ENCODE results near the gene XRCC3. TPM values are rescaled to one million over a fixed set of nuclear protein-coding genes. Genes with fewer than 3 reads are reported as not detected.

Gene XRCC3
- total RNA-seq, 2 donors from 2014 or later, result 37.3 to 112 TPM

DNA sequence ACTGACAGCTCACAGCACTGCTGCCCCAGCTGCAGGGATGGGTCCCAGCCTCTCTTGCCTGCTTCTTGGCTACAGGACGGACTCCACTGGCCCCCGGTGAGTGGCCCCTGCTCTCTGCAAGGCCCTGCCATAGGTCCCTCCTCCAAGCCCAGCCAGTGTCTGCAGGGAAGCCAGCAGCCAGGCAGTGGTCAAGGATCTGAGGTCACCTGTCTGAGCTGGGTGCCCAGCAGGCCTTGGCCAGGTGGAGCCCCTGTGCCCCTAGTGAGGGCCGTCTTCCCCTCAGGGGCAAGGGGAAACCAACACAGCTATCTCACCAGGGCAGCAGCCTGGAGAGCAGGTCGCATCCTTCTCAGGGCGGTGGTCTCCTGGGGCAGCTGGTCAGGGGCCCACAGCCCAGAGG lies 13.2 kb downstream of the XRCC3 start:
- no peak for ATAC-seq
- Mint-ChIP-seq H3K36me3 (no peaks in the 10 kb centered on the region), H3K9me3 (no peaks in the 10 kb centered on the region), H3K4me1 (ENCODE audit: low read depth in 2 of 2) (peaks cover 0 to 20% of the 10 kb centered on the region in 2 donors), H3K27ac (no peak overlapping the region), H3K27me3 (no peaks in the 10 kb centered on the region), H3K4me3 (no peak overlapping the region)
- DNase-seq (ENCODE audit: low spot score), result peak; percentile 39

DNA sequence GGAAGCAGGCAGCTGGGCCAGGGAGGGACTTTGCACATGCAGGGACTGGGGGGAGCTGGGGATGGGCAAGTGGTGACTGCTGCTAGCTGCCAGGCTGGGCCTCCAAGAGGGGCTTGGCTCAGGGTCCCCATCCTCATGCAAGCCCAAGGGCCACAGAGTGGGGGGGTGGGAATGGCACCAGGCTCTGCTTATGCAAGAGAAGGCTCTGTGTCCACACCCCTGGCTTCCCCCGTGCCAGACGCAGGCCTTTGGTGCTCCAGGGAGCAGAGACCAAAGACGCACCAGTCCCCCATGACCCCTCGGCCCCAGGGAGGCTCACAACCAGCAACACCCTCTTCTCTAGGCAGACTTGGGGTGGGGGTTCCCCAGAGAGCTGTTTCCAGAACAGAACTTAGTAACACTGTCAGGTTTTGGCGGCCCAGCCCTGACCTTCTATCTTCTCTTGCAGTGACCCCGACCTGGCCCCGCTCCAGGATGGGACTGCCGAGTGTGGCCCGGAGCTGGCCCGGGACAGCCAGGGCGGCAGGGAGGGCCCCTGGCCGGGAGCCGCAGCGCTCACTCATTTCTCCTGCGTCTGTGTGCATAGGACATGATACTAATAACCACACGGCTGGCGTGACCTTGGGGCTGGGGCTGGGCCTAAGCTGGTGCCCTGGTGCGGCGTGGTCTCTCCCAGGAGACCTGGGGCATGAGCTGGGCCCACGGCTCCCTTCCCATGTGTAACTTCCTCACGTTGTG lies 14.3 kb downstream of the XRCC3 start:
- H3K27ac Mint-ChIP-seq, result no peak overlapping the region
- no peaks in the 10 kb centered on the region for H3K9me3 Mint-ChIP-seq
- H3K4me3 Mint-ChIP-seq, result no peak overlapping the region

DNA sequence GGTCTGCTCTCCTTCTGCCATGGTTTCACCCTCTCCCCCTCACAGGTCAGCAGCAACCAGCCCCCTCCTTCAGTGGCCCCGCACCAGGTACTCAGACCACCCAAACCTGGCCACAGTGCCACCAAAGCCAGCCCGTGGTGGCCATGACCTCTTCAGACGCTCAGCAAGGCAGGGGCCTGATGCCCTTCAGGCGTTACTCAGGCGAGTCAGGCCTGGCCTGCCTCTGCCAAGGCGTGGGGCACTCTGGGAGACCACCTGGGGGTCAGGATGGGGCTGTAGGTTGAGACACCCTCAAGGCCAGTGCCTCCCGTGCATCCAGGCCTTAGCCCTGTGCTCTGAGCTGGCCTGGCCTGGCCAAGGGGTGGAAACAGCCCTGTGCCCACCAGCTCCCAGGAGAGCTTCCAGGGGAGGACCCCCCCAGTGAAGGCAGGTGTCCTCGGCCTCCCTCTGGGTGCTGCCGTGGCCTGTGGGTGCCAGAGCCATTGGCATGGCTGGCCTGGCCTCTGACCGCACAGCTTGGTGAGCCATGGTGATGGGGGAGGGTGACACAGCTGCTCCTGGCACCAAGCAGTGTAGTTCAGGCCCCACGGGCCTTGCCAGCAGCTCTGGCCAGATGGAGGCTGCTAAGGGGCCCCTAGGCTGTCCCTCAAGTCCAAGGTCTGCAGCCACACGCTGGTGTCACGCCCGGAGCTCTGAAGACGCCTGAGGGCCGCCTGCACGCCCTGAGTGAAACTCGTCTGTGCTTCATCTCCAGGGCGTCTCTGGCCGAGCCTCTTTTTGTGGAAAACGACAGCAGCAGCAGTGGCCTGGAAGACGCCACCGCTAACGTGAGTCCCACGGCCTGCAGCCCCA lies 15.1 kb downstream of the XRCC3 start:
- no peaks in the 10 kb centered on the region for H3K9me3 Mint-ChIP-seq
- H3K36me3 Mint-ChIP-seq, result no peaks in the 10 kb centered on the region
- ATAC-seq (peak; percentile 4 to 8), DNase-seq (ENCODE audit: low spot score) (peak; percentile 57)
- H3K4me3 Mint-ChIP-seq, result no peak overlapping the region
- H3K27ac Mint-ChIP-seq, result no peak overlapping the region
- no peaks in the 10 kb centered on the region for H3K27me3 Mint-ChIP-seq
- peaks cover 0 to 30% of the 10 kb centered on the region in 2 donors for H3K4me1 Mint-ChIP-seq (ENCODE audit: low read depth in 2 of 2)

More for the DNA sequence above, 14.3 kb downstream of the XRCC3 start:
- Mint-ChIP-seq H3K36me3 (no peaks in the 10 kb centered on the region), H3K4me1 (ENCODE audit: low read depth in 2 of 2) (peaks cover 0 to 26% of the 10 kb centered on the region in 2 donors), H3K27me3 (no peaks in the 10 kb centered on the region)
- DNase-seq (ENCODE audit: low spot score) (peak; percentile 57), ATAC-seq (no peak)

DNA sequence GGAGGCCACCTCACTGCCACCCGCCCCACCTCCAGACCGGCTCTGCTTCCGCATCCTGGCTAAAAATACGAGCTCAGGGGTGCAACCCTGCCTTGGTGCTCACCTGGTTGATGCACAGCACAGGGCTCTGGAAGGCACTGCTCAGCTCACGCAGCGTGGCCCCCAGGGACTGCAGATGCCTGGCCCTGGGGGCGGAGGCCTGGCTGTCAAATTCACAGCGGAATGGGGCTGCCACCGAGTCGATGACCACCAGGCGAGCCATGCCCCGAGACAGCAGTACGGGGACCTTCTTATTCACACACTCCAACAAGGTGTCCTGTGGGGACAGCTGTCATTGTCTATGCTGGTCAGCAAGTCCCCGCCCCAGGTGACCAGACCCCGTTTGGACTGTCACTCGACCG lies 16.0 kb downstream of the XRCC3 start:
- Mint-ChIP-seq H3K27ac (no peak overlapping the region), H3K4me1 (ENCODE audit: low read depth in 2 of 2) (peaks cover 0 to 30% of the 10 kb centered on the region in 2 donors), H3K9me3 (no peaks in the 10 kb centered on the region), H3K4me3 (no peak overlapping the region), H3K27me3 (no peaks in the 10 kb centered on the region), H3K36me3 (no peaks in the 10 kb centered on the region)
- DNase-seq (ENCODE audit: low spot score), result peak; percentile 54
- ATAC-seq, result no peak

DNA sequence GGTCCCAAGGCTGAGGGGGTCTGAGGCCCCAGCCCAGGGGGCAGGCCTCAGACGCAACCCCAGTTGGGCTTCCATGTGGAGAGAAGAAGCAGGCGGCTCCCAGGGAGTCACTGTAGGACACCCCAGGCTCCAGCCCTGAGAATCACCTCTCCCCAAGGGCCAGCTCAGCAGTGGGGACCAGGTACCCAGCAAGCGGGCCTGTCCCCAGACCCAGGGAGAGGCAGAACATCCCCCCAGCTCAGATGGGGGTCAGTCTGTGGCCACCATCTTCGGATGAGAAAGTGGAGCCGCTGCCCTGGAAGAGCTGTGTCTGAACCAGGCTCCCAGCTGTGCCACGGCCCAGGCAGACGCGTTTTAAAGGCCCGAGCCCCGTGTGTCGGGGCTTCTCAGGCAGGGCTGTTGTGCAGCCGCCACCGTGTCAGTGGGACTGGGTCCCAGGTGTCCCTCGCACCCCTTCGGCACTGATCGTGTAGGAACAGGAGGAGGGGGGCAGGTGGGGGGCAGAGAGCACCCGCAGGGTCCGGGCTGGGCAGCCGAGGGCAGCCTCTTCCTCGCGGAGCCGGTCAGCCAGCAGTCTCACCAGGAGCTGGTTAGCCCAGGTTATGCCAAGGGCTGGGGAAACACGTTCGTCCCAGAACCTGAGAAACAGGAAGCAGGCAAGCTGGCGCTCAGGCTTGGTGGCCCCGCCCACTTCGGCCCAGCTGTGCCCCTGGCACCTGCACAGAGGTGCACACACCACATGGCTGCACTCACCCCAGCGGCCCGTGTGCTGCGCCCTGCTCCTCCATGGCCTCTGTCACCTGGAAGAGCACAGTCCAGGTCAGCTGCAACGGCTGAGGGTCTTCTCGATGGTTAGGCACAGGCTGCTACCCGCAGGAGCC lies 16.6 kb downstream of the XRCC3 start:
- ATAC-seq, result no peak
- no peaks in the 10 kb centered on the region for H3K36me3 Mint-ChIP-seq
- H3K9me3 Mint-ChIP-seq, result no peaks in the 10 kb centered on the region
- peak; percentile 41 for DNase-seq (ENCODE audit: low spot score)
- H3K27ac Mint-ChIP-seq, result no peak overlapping the region
- no peaks in the 10 kb centered on the region for H3K27me3 Mint-ChIP-seq
- peaks cover 0 to 25% of the 10 kb centered on the region in 2 donors for H3K4me1 Mint-ChIP-seq (ENCODE audit: low read depth in 2 of 2)
- H3K4me3 Mint-ChIP-seq, result no peak overlapping the region

DNA sequence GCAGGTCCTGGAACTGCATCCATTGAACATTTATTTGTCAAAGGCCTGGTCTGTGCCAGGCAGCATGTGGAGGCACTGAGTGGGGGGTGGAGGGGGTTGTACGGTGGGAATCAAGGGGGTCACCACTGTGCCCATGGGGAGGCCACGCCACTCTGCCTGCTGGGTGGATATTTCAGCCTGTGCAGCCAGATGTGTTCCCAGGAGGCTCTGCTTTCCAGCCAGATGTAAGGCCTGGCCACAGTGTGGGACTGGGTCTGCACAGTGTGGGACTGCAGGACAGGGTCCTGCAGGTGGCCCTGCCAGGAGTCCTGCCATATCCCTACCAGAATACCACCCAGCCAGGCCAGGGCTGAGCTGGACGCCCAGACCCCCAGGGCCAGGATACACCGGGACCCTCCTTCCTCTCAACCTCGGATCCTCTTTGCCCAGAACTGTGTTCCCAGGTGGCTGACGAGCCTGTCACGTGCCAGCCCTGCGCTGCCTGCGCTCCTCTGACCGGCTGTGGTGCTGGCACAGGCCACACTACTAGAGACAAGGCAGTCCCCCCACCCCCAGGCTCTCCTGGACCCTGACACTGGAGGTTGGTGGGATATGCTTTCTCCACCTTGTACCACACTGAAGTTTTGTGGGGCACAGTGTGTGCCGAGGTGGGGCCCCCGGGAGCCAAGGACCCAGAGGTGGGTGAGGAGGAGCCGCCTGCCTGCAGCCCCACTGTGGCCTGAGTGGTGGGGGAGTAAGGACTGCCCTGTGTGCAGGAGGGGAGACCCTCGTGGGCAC lies 17.5 kb downstream of the XRCC3 start:
- no peak for ATAC-seq
- Mint-ChIP-seq H3K4me1 (ENCODE audit: low read depth in 2 of 2) (peaks cover 0 to 22% of the 10 kb centered on the region in 2 donors), H3K4me3 (no peak overlapping the region), H3K36me3 (no peaks in the 10 kb centered on the region), H3K27ac (peak overlapping the region in 1 of 2 donors; percentile 17), H3K9me3 (no peaks in the 10 kb centered on the region), H3K27me3 (no peaks in the 10 kb centered on the region)
- peak; percentile 56 for DNase-seq (ENCODE audit: low spot score)

DNA sequence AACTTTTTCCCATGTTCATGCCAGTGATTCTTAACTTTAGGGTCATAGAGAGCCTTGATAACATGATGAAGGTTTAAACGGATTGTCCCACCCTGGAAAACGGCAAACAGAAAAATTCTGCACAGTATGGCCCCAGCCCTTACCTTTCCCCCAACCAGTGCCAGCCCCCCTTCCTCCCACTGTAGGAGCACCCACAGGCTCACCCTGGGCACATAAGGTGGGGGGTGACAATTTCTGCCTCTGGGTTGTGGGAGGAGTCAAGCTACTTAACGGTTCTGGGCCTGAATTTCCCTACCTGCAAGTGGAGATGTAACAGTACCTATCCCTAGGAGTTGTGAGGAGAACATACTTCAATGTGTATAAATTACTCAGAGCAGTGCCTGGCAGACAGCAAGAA lies 18.0 kb downstream of the XRCC3 start:
- ATAC-seq (no peak), DNase-seq (ENCODE audit: low spot score) (peak; percentile 3)
- H3K36me3 Mint-ChIP-seq, result no peaks in the 10 kb centered on the region
- no peaks in the 10 kb centered on the region for H3K27me3 Mint-ChIP-seq
- peaks cover 0 to 20% of the 10 kb centered on the region in 2 donors for H3K4me1 Mint-ChIP-seq (ENCODE audit: low read depth in 2 of 2)
- no peaks in the 10 kb centered on the region for H3K9me3 Mint-ChIP-seq
- peak overlapping the region in 1 of 2 donors; percentile 17 for H3K27ac Mint-ChIP-seq
- H3K4me3 Mint-ChIP-seq, result no peak overlapping the region

DNA sequence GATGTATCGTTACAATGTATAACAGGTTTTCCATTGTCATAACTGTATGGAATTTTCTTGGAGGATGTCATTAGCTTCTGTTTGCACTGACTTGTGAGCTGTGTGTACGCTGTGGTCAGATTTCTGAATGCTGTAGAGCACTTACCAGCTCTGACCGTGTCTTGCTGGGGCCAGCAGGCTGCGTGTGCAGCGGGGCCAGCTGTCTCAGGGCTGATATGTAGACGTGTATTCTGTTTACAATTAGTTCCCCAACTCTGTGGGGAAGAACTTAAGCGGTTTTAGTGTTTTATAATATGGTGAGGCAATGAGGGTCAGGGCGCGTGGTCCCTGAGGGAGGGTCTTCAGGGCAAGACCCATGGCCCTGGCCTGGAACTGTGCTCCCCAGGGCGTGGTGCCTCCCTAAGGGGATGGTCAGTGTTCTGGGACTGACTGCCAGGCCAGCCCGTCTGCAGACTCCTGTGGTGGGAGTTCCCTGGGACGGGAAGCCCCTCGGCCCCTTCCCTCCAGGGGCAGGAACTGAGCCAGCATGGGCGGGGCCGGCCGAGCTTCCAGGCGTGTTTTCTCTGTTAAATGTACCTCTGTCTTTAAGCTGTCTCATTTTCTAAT lies 18.7 kb downstream of the XRCC3 start:
- Mint-ChIP-seq H3K9me3 (no peaks in the 10 kb centered on the region), H3K36me3 (no peaks in the 10 kb centered on the region), H3K27me3 (no peaks in the 10 kb centered on the region), H3K27ac (no peak overlapping the region), H3K4me1 (ENCODE audit: low read depth in 2 of 2) (peaks cover 0 to 18% of the 10 kb centered on the region in 2 donors), H3K4me3 (no peak overlapping the region)
- DNase-seq (ENCODE audit: low spot score) (peak; percentile 29), ATAC-seq (no peak)

DNA sequence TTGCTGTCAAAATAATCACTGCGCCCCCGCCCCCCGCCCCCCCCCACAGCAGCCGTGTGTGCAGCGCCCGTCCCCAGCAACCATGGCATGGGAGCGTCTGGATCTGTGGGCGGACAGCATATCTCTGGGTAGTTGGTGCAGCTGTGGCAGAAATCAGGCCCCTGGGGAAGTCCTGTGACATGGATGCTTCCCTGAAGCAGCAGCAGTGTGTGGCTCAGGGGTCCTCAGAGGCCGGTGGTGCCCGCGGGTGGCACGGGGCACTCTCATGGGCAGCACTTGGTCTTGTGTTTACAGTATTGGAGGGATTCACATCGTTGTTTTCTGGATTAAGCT lies 19.2 kb downstream of the XRCC3 start:
- H3K27ac Mint-ChIP-seq, result no peak overlapping the region
- no peak overlapping the region for H3K4me3 Mint-ChIP-seq
- H3K4me1 Mint-ChIP-seq (ENCODE audit: low read depth in 2 of 2), result peaks cover 0 to 18% of the 10 kb centered on the region in 2 donors
- DNase-seq (ENCODE audit: low spot score) (peak; percentile 42), ATAC-seq (no peak)
- H3K9me3 Mint-ChIP-seq, result no peaks in the 10 kb centered on the region
- no peaks in the 10 kb centered on the region for H3K27me3 Mint-ChIP-seq
- no peaks in the 10 kb centered on the region for H3K36me3 Mint-ChIP-seq

DNA sequence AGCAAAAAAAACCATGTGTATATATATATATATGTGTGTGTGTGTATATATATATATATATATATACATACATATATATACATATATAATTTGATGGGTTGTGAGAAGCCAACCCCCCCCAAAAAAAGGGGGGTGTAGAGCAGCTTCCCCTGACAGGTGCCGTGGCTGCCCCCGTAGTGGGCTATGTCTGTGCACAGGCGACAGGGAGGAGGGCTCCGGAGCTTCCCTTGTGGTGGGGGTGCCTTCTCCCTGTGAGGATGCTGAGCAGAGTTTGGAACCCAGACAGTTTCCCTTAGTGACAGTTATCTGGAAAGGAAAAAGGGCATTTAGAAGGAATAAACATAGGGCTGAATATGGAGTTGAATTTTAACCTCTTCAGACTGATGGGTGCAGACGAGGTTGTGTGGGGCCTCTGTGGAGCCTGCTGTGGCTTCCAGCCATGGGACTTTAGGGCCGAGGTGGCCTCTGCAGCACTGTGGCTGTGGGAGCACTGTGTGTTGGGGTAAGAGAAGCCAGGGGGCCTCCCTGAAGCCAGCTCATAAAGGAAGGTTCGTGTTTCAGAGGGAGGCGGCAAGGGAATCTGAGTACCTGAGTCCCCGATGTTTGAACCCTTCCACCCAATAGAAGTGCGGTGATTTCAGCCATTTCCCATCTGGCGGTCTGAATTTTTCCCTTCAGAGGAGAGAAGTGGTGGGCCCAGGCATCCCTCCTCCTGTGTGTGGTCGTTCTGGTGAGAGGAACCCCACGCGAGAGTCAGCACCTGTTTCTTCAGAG lies 19.8 kb downstream of the XRCC3 start:
- Mint-ChIP-seq H3K4me1 (ENCODE audit: low read depth in 2 of 2) (peaks cover 0 to 18% of the 10 kb centered on the region in 2 donors), H3K36me3 (no peaks in the 10 kb centered on the region), H3K27me3 (no peaks in the 10 kb centered on the region), H3K9me3 (no peaks in the 10 kb centered on the region), H3K27ac (no peak overlapping the region), H3K4me3 (no peak overlapping the region)
- ATAC-seq (no peak), DNase-seq (ENCODE audit: low spot score) (peak; percentile 15)

DNA sequence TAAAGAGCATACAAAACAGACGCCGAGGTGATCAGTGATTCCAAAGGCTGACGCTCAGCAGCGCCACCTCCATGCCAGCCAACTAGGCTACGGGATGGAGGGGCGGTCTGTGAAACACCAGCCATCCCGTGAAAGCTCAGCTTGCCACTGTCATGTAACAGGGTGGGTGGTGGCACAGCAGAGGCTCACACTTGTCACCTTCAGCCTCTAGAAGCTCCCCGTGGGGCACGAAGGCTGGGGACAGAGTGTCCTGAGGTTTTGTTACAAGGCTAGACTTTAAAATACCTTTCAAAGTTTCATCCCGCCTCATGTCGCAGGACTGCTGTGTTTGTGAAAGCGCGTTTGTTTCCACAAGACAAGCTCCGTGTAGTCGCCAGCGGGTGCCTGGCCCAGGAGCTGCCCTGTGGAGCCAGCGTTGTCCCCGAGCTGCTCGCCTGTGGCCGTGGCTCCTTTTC lies 20.7 kb downstream of the XRCC3 start:
- H3K4me3 Mint-ChIP-seq, result no peak overlapping the region
- H3K27me3 Mint-ChIP-seq, result no peaks in the 10 kb centered on the region
- DNase-seq (ENCODE audit: low spot score) (peak; percentile 58), ATAC-seq (no peak)
- H3K4me1 Mint-ChIP-seq (ENCODE audit: low read depth in 2 of 2), result peaks cover 0 to 15% of the 10 kb centered on the region in 2 donors
- H3K9me3 Mint-ChIP-seq, result no peaks in the 10 kb centered on the region
- no peaks in the 10 kb centered on the region for H3K36me3 Mint-ChIP-seq
- H3K27ac Mint-ChIP-seq, result no peak overlapping the region

DNA sequence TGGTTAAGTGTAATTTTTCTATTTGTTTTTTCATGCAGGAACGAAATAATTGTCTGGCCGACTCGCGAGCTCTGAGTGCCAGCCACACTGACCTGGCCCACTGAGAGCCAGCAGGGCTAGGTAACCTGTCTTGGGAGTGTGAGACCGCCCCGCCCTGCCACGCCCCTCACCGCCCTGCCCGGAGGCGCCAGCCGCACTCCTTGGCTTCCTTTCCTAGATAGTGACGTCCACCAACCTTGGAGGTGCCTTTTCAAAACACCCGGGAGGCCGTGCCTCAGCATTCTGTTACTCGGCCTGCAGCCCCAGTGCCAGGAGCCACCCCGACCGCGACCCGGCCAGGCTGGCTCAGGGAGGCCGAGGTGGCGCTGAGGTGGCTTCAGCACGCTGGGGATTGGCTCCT lies 21.7 kb downstream of the XRCC3 start:
- H3K4me1 Mint-ChIP-seq (ENCODE audit: low read depth in 2 of 2), result peaks cover 0 to 15% of the 10 kb centered on the region in 2 donors
- no peaks in the 10 kb centered on the region for H3K9me3 Mint-ChIP-seq
- H3K27ac Mint-ChIP-seq, result no peak overlapping the region
- ATAC-seq (no peak), DNase-seq (ENCODE audit: low spot score) (peak; percentile 41)
- H3K4me3 Mint-ChIP-seq, result no peak overlapping the region
- H3K27me3 Mint-ChIP-seq, result no peaks in the 10 kb centered on the region
- no peaks in the 10 kb centered on the region for H3K36me3 Mint-ChIP-seq
